Measurements from ENCODE around the gene SRSF3. TPM values are rescaled to one million over a fixed set of nuclear protein-coding genes. Genes with fewer than 3 reads are reported as not detected.

SRSF3 gene
- total RNA-seq, 1 experiment from 2014 or later, result 425 TPM

DNA sequence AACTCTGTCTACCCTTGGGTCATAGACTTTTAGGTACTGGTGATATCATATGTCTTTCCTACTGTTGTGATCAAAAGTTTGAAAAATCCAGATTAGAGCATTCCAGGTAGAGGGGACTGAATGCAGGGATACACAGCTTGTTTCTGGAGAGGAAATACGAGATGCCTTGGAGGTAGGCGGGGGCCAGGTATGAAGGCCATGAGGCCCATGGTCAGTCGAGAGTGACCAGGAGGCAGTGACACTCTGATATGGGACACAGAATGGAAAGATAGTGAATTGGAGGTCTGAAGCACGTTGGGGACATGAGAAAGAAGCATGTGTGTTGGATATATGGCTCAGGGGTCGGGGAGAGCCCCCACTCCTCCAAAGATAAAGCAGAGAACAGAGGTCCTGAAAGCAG, 16.1 kb upstream of the SRSF3 start:
- H3K27me3 Mint-ChIP-seq (ENCODE audit: insufficient read depth, unreplicated experiment), result no peaks in the 10 kb centered on the region
- ChIA-PET CTCF (no interaction called here), POLR2A (no interaction called here)
- H3K9me3 ChIP-seq, result peaks cover 2% of the 10 kb centered on the region; the same call in 1 of the 2 replicates
- H3K9me3 Mint-ChIP-seq (ENCODE audit: unreplicated experiment), result no peaks in the 10 kb centered on the region
- peaks cover 29% of the 10 kb centered on the region for H3K4me1 ChIP-seq
- no TSS peak for BruUV-seq (replicated peaks)
- H3K4me1 Mint-ChIP-seq (ENCODE audit: low read depth, unreplicated experiment), result peaks cover 23% of the 10 kb centered on the region
- H3K4me3 Mint-ChIP-seq (ENCODE audit: unreplicated experiment), result peak overlapping the region; percentile 34
- H3K27ac Mint-ChIP-seq (ENCODE audit: unreplicated experiment), result peak overlapping the region; percentile 89
- H3K36me3 ChIP-seq (ENCODE audit: control insufficient read depth, insufficient read depth, low read length), result no peaks in the 10 kb centered on the region
- H3K27me3 ChIP-seq (replicated peaks; ENCODE audit: control insufficient read depth, insufficient read depth, low read length), result no peaks in the 10 kb centered on the region
- H3K4me3 ChIP-seq (ENCODE audit: low read depth, low read length), result no peak overlapping the region
- TF ChIP-seq, protein P1, sequence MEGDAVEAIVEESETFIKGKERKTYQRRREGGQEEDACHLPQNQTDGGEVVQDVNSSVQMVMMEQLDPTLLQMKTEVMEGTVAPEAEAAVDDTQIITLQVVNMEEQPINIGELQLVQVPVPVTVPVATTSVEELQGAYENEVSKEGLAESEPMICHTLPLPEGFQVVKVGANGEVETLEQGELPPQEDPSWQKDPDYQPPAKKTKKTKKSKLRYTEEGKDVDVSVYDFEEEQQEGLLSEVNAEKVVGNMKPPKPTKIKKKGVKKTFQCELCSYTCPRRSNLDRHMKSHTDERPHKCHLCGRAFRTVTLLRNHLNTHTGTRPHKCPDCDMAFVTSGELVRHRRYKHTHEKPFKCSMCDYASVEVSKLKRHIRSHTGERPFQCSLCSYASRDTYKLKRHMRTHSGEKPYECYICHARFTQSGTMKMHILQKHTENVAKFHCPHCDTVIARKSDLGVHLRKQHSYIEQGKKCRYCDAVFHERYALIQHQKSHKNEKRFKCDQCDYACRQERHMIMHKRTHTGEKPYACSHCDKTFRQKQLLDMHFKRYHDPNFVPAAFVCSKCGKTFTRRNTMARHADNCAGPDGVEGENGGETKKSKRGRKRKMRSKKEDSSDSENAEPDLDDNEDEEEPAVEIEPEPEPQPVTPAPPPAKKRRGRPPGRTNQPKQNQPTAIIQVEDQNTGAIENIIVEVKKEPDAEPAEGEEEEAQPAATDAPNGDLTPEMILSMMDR (IDR thresholded peaks at IDR 0.05; ENCODE audit: insufficient read depth in 1 of 2, low read depth in 1 of 2, low read length in 1 of 2, severe bottlenecking in 1 of 2, unreplicated experiment in 1 of 2), result no peak
- intact Hi-C loops (cut with micrococcal nuclease; ENCODE audit: unreplicated experiment), result loop anchor here (2.0 kb wide), 1 partner anchor 31 kb away; the partner anchor contains the start of gene STK38
- no peak for DNase-seq
- peaks cover 14% of the 10 kb centered on the region for H3K36me3 Mint-ChIP-seq (ENCODE audit: insufficient read depth, unreplicated experiment)

DNA sequence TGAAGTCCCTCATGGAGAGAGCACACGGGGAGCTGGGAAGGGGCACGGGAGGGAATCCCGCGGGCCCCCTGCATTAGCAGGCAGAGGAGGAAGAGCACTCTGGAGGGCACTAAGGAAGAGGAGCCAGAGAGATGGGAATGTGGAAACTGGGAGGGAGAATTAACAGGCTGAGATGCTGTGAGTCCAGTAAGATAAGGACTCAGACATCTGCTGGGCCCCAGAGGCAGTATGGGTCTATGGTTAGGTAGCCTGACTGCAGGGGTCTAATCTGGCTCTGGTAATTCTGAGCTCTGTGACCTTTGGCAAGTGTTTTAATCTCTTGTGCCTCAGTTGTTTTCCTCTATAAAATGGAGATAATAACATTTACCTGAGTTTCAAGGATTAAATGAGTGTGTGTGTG, 15.7 kb upstream of the SRSF3 start:
- Mint-ChIP-seq H3K4me1 (ENCODE audit: low read depth, unreplicated experiment) (peaks cover 23% of the 10 kb centered on the region), H3K4me3 (ENCODE audit: unreplicated experiment) (peak overlapping the region; percentile 34), H3K9me3 (ENCODE audit: unreplicated experiment) (no peaks in the 10 kb centered on the region), H3K36me3 (ENCODE audit: insufficient read depth, unreplicated experiment) (peaks cover 14% of the 10 kb centered on the region), H3K27ac (ENCODE audit: unreplicated experiment) (peak overlapping the region; percentile 89), H3K27me3 (ENCODE audit: insufficient read depth, unreplicated experiment) (no peaks in the 10 kb centered on the region)
- DNase-seq, result no peak
- Histone ChIP-seq H3K4me1 (peaks cover 29% of the 10 kb centered on the region), H3K27me3 (replicated peaks; ENCODE audit: control insufficient read depth, insufficient read depth, low read length) (no peaks in the 10 kb centered on the region), H3K4me3 (ENCODE audit: low read depth, low read length) (no peak overlapping the region), H3K9me3 (peaks cover 2% of the 10 kb centered on the region; the same call in 1 of the 2 replicates), H3K36me3 (ENCODE audit: control insufficient read depth, insufficient read depth, low read length) (no peaks in the 10 kb centered on the region)
- TF ChIP-seq, protein P1 (IDR thresholded peaks at IDR 0.05; ENCODE audit: insufficient read depth in 1 of 2, low read depth in 1 of 2, low read length in 1 of 2, severe bottlenecking in 1 of 2, unreplicated experiment in 1 of 2), result no peak
- intact Hi-C loops (cut with micrococcal nuclease; ENCODE audit: unreplicated experiment), result loop anchor here (2.0 kb wide), 1 partner anchor 32 kb away; the partner anchor contains the start of gene STK38
- ChIA-PET CTCF (no interaction called here), POLR2A (no interaction called here)
- no TSS peak for BruUV-seq (replicated peaks)

DNA sequence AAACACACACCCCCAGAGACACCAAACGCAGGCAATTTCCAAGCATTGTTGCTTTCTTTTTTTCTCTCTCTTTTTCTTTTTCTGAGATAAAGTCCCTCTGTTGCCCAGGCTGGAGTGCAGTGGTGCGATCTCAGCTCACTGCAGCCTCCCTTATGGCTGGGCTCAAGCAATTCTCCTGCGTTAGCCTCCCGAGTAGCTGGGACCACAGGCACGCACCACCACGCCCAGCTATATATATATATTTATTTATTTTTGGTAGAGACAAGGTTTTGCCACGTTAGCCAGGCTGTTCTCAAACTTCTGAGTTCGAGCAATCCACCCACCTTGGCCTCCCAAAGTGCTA, 14.0 kb upstream of the SRSF3 start:
- H3K4me3 ChIP-seq (ENCODE audit: low read depth, low read length), result no peak overlapping the region
- TF ChIP-seq, protein P1 (IDR thresholded peaks at IDR 0.05; ENCODE audit: insufficient read depth in 1 of 2, low read depth in 1 of 2, low read length in 1 of 2, severe bottlenecking in 1 of 2, unreplicated experiment in 1 of 2), result no peak
- H3K9me3 Mint-ChIP-seq (ENCODE audit: unreplicated experiment), result no peaks in the 10 kb centered on the region
- H3K9me3 ChIP-seq, result no peaks in the 10 kb centered on the region
- H3K36me3 Mint-ChIP-seq (ENCODE audit: insufficient read depth, unreplicated experiment), result peaks cover 14% of the 10 kb centered on the region
- peaks cover 23% of the 10 kb centered on the region for H3K4me1 Mint-ChIP-seq (ENCODE audit: low read depth, unreplicated experiment)
- no peaks in the 10 kb centered on the region for H3K36me3 ChIP-seq (ENCODE audit: control insufficient read depth, insufficient read depth, low read length)
- no peaks in the 10 kb centered on the region for H3K27me3 Mint-ChIP-seq (ENCODE audit: insufficient read depth, unreplicated experiment)
- peaks cover 29% of the 10 kb centered on the region for H3K4me1 ChIP-seq
- no peak for DNase-seq
- intact Hi-C loops (cut with micrococcal nuclease; ENCODE audit: unreplicated experiment), result no loop called here
- BruUV-seq (replicated peaks), result no TSS peak
- H3K27ac Mint-ChIP-seq (ENCODE audit: unreplicated experiment), result peak overlapping the region; percentile 21
- H3K27me3 ChIP-seq (replicated peaks; ENCODE audit: control insufficient read depth, insufficient read depth, low read length), result no peaks in the 10 kb centered on the region
- ChIA-PET POLR2A (interaction anchor here (0.7 to 1.4 kb wide), 2 partner anchors 13 to 406 kb away, joined by 3 to 4 read pairs; partner anchors contain the start of gene MTCH1), CTCF (interaction anchor here (0.6 to 1.0 kb wide), 2 partner anchors 26 to 35 kb away, joined by 5 to 8 read pairs; no protein-coding TSS in a partner anchor)
- no peak overlapping the region for H3K4me3 Mint-ChIP-seq (ENCODE audit: unreplicated experiment)
